NCI-H128 (cell line): ENCODE results near the gene LRRFIP1.
"Not testable (repeated sequence)": the region's sequence is repeated elsewhere in the genome, so short reads cannot be mapped to it uniquely, and the experiment has no call there.

Experiments
- DNase-seq: peaks from one replicate; lab custom pipeline; 2025; ENCODE audit not compliant: unreplicated experiment; lab: John Stamatoyannopoulos, UW

The LRRFIP1 gene

GRCh38 chr2:237743024-237743423, 115.6 kb downstream of the LRRFIP1 start:
- DNase-seq = no peak

GRCh38 chr2:237743561-237744269, 116.3 kb downstream of the LRRFIP1 start:
- no peak for DNase-seq

GRCh38 chr2:237744270-237744612, 116.9 kb downstream of the LRRFIP1 start:
- DNase-seq = no peak

- DNase-seq = peak; percentile 43
Measured at GRCh38 chr2:237744613-237745249, 117.3 kb downstream of the LRRFIP1 start.

- DNase-seq = no peak
Measured at GRCh38 chr2:237745250-237745613, 117.8 kb downstream of the LRRFIP1 start.

GRCh38 chr2:237746302-237747080, 119.1 kb downstream of the LRRFIP1 start:
- no peak for DNase-seq

GRCh38 chr2:237747189-237747588, 119.8 kb downstream of the LRRFIP1 start:
- DNase-seq = no peak

- no peak for DNase-seq
Measured at GRCh38 chr2:237749002-237749401, 121.6 kb downstream of the LRRFIP1 start.

GRCh38 chr2:237749961-237750360, 122.6 kb downstream of the LRRFIP1 start:
- no peak for DNase-seq

GRCh38 chr2:237750441-237750840, 123.1 kb downstream of the LRRFIP1 start:
- DNase-seq = not testable (repeated sequence)

GRCh38 chr2:237752761-237753165, 125.4 kb downstream of the LRRFIP1 start:
- no peak for DNase-seq

GRCh38 chr2:237754182-237754581, 126.8 kb downstream of the LRRFIP1 start:
- DNase-seq = no peak

- DNase-seq = no peak
Measured at GRCh38 chr2:237754626-237755248, 127.3 kb downstream of the LRRFIP1 start.

- no peak for DNase-seq
Measured at GRCh38 chr2:237757616-237758015, 130.2 kb downstream of the LRRFIP1 start.

- DNase-seq = no peak
Measured at GRCh38 chr2:237758185-237758584, 130.8 kb downstream of the LRRFIP1 start.

GRCh38 chr2:237759176-237759575, 131.8 kb downstream of the LRRFIP1 start:
- no peak for DNase-seq

- DNase-seq = no peak
Measured at GRCh38 chr2:237760506-237761502, 133.4 kb downstream of the LRRFIP1 start.

- not testable (repeated sequence) for DNase-seq
Measured at GRCh38 chr2:237762291-237763182, 135.2 kb downstream of the LRRFIP1 start.

- DNase-seq = no peak
Measured at GRCh38 chr2:237763812-237764211, 136.4 kb downstream of the LRRFIP1 start.
